Esophagus (tissue), 2 donors: ENCODE results near the gene TOX2. TPM values are rescaled to one million over a fixed set of nuclear protein-coding genes. Genes with fewer than 3 reads are reported as not detected.
"Not testable (repeated sequence)": the region's sequence is repeated elsewhere in the genome, so short reads cannot be mapped to it uniquely, and the experiment has no call there.

Source experiments
- H3K27ac ChIP-seq, 2 donors: one replicate each; pipeline ENCODE4 v1.5.1; 2013; ENCODE audit warnings: low read depth in 2 of 2, mild to moderate bottlenecking in 2 of 2, inconsistent platforms in 1 of 2, low read length in 1 of 2, moderate library complexity in 1 of 2
- H3K27me3 ChIP-seq, 2 donors: one replicate each; pipeline ENCODE4 v1.6.1; 2013; ENCODE audit warnings: low read length in 2 of 2, control low read depth in 1 of 2, mild to moderate bottlenecking in 1 of 2; ENCODE audit not compliant: insufficient read depth in 2 of 2, control insufficient read depth in 1 of 2
- H3K36me3 ChIP-seq, 2 donors: one replicate each; pipeline ENCODE4 v1.6.1; 2013; ENCODE audit warnings: low read length in 1 of 2; ENCODE audit not compliant: control insufficient read depth in 2 of 2, insufficient read depth in 2 of 2
- H3K4me1 ChIP-seq, 2 donors: one replicate each; pipeline ENCODE4 v1.6.1; 2013; ENCODE audit warnings: low read length in 1 of 2; ENCODE audit not compliant: control insufficient read depth in 2 of 2, insufficient read depth in 2 of 2
- H3K4me3 ChIP-seq, 2 donors: one replicate each; pipeline ENCODE4 v1.5.1; 2013; ENCODE audit warnings: low read length in 2 of 2, mild to moderate bottlenecking in 2 of 2, low read depth in 1 of 2, moderate library complexity in 1 of 2
- H3K9me3 ChIP-seq, 2 donors: one replicate each; pipeline ENCODE4 v1.6.1; 2013; ENCODE audit warnings: mild to moderate bottlenecking in 2 of 2, low read depth in 1 of 2, low read length in 1 of 2, moderate library complexity in 1 of 2; ENCODE audit not compliant: control insufficient read depth in 2 of 2, insufficient read depth in 1 of 2
- WGBS, 2 donors: extraction: QIAGEN DNeasy Blood & Tissue Kit; methylation state at CpG; one replicate each; pipeline ENCODE4 v1.1.7; 2013; 5-methylcytosine and 5-hydroxymethylcytosine counted together
- polyA plus RNA-seq, 2 donors: library from polyadenylated mRNA; stranded (reverse); fragments of 200-250 nt; gene quantifications; one replicate each; pipeline ENCODE4 v1.2.3, GENCODE V29; 2013
- donor health status: healthy with polysubstance abuse.
- donor health status: Bipolar disorder and iron deficiency.

TOX2 gene
- polyA plus RNA-seq, 2 donors, result 6.9 to 10.5 TPM

DNA sequence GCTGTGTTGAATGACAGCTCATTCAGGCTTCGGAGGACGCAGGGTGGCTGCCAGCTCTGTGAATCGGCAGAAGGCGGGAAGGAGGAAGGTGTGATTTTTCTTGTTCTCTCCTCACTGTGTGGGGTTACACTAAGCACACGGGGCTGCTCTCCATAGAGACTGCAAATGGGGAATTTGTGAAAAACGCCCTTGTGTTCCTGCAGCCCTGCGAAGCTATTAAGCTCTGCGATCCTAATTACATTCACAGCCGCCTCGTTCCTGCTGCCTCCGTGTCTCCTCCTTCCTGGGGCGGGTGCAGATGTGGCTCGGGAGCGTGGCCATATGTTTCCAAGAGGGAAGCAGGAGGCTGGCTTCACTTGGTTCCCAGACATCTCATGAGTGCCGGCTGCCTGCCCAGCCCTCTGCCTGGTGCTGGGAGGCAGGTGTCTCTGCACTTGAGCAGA lies 124.0 kb downstream of the TOX2 start:
- 34 to 44% methylated on average over 15 of the region's 15 CpGs for WGBS, 2 donors
- Histone ChIP-seq H3K36me3 (no peaks in the 10 kb centered on the region), H3K9me3 (no peaks in the 10 kb centered on the region), H3K4me1 (peaks cover 0 to 2% of the 10 kb centered on the region in 2 donors), H3K4me3 (no peak overlapping the region), H3K27ac (no peak overlapping the region), H3K27me3 (no peaks in the 10 kb centered on the region)

GRCh38 chr20:44039147-44039546 lies 124.5 kb downstream of the TOX2 start:
- Histone ChIP-seq H3K9me3 (no peaks in the 10 kb centered on the region), H3K4me3 (no peak overlapping the region), H3K36me3 (no peaks in the 10 kb centered on the region), H3K27me3 (no peaks in the 10 kb centered on the region), H3K4me1 (peaks cover 0 to 2% of the 10 kb centered on the region in 2 donors), H3K27ac (no peak overlapping the region)
- WGBS, 2 donors, result 80 to 82% methylated on average over 1 of the region's 1 CpG

DNA sequence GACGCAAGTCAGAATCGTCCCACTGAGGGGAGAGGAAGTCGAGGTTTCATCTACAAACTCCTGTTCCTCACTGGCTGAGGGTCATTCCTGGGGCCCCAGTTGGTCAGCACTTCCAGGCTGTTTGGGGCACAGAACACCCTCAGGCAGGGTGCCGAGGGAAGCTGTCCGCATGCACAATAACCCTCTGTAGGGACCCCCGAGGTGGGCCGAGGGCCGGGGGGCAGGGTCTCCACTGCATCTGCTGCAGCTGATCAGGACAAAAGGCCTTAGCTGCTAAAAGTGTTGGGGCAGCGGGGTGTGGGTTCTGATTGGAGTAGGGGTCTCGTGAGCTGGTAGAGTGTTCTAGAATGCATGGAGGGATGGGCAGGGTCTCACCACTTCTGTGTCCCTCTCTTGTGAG lies 125.1 kb downstream of the TOX2 start:
- Histone ChIP-seq H3K27me3 (no peaks in the 10 kb centered on the region), H3K4me1 (peaks cover 0 to 2% of the 10 kb centered on the region in 2 donors), H3K36me3 (no peaks in the 10 kb centered on the region), H3K9me3 (no peaks in the 10 kb centered on the region), H3K27ac (no peak overlapping the region), H3K4me3 (no peak overlapping the region)
- WGBS, 2 donors, result 81 to 84% methylated on average over 10 of the region's 10 CpGs

- H3K27ac ChIP-seq, result no peak overlapping the region
- H3K27me3 ChIP-seq, result no peaks in the 10 kb centered on the region
- no peak overlapping the region for H3K4me3 ChIP-seq
- H3K4me1 ChIP-seq, result peaks cover 0 to 2% of the 10 kb centered on the region in 2 donors
- no peaks in the 10 kb centered on the region for H3K36me3 ChIP-seq
- H3K9me3 ChIP-seq, result no peaks in the 10 kb centered on the region
- WGBS, 2 donors, result 77 to 83% methylated on average over 5 of the region's 5 CpGs
Measured at GRCh38 chr20:44040202-44040915, 125.7 kb downstream of the TOX2 start.

GRCh38 chr20:44041001-44041400 lies 126.3 kb downstream of the TOX2 start:
- WGBS, 2 donors, result 85 to 89% methylated on average over 8 of the region's 8 CpGs
- no peaks in the 10 kb centered on the region for H3K9me3 ChIP-seq
- H3K27me3 ChIP-seq, result no peaks in the 10 kb centered on the region
- H3K4me1 ChIP-seq, result peaks cover 0 to 2% of the 10 kb centered on the region in 2 donors
- H3K36me3 ChIP-seq, result no peaks in the 10 kb centered on the region
- H3K27ac ChIP-seq, result no peak overlapping the region
- no peak overlapping the region for H3K4me3 ChIP-seq

DNA sequence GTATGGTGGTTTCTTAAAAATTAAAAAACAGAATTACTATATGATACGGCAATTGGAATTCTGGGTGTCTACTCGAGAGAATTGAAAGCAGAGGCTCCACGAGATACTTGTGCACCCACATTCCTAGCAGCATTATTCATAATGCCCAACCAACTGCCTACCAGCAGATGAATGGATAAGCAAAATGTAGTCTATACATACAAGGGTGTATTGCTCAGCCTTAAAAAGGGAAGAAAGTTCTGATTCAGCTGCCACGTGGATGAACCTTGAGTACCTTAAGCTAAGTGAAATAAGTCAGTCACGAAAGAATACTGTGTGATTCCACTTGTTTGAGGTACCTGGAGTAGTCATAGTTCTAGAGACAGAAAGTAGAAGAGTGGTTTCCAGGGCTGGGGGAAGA lies 130.1 kb downstream of the TOX2 start:
- WGBS, 2 donors, result 75 to 82% methylated on average over 5 of the region's 5 CpGs

GRCh38 chr20:44050327-44050726 lies 135.7 kb downstream of the TOX2 start:
- no peak overlapping the region for H3K4me3 ChIP-seq
- H3K27me3 ChIP-seq, result no peaks in the 10 kb centered on the region
- no peaks in the 10 kb centered on the region for H3K9me3 ChIP-seq
- no peak overlapping the region for H3K27ac ChIP-seq
- no peaks in the 10 kb centered on the region for H3K4me1 ChIP-seq
- H3K36me3 ChIP-seq, result peaks cover 0 to 2% of the 10 kb centered on the region in 2 donors
- 73 to 75% methylated on average over 2 of the region's 2 CpGs for WGBS, 2 donors

More for the DNA sequence above, 130.1 kb downstream of the TOX2 start:
- H3K36me3 ChIP-seq, H3K27ac ChIP-seq, H3K27me3 ChIP-seq, H3K9me3 ChIP-seq, H3K4me1 ChIP-seq, H3K4me3 ChIP-seq: not testable (repeated sequence)

DNA sequence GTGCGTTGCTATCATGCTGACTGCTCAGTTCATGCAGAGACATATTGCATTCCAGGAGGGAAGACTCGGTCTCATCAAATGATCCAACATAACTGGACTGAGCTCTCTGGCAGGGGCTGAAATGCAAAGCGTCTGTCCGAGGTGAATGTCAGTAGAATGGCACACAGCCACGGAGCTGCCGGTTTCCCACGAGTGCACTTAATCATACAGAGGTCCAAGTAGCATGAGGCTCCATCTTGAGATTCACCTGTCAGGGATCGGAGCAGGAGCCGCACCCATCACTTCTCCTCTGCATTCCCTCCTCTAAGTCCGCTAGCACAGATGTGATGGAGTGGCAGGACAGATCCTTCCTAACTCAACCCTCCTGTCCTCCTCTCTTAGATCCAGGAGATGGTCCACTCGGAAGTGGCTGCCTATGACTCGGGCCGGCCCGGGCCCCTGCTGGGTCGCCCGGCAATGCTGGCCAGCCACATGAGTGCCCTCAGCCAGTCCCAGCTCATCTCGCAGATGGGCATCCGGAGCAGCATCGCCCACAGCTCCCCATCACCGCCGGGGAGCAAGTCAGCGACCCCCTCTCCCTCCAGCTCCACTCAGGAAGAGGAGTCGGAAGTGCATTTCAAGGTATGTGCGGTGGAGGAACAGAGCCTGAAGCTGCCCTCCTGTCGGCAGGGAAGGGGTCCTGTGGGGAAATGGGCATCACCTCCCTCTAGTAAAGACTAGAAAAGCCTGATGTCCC lies 136.4 kb downstream of the TOX2 start:
- no peak overlapping the region for H3K4me3 ChIP-seq
- no peak overlapping the region for H3K27ac ChIP-seq
- peaks cover 0 to 2% of the 10 kb centered on the region in 2 donors for H3K36me3 ChIP-seq
- H3K9me3 ChIP-seq, result no peaks in the 10 kb centered on the region
- no peaks in the 10 kb centered on the region for H3K4me1 ChIP-seq
- H3K27me3 ChIP-seq, result no peaks in the 10 kb centered on the region
- 91 to 92% methylated on average over 25 of the region's 25 CpGs for WGBS, 2 donors

- H3K9me3 ChIP-seq, result no peaks in the 10 kb centered on the region
- H3K36me3 ChIP-seq, result peaks cover 0 to 2% of the 10 kb centered on the region in 2 donors
- 90 to 93% methylated on average over 9 of the region's 9 CpGs for WGBS, 2 donors
- no peak overlapping the region for H3K4me3 ChIP-seq
- no peaks in the 10 kb centered on the region for H3K4me1 ChIP-seq
- H3K27me3 ChIP-seq, result no peaks in the 10 kb centered on the region
- H3K27ac ChIP-seq, result no peak overlapping the region
Measured at GRCh38 chr20:44051661-44052000, 137.0 kb downstream of the TOX2 start.

GRCh38 chr20:44052166-44052565 lies 137.5 kb downstream of the TOX2 start:
- H3K36me3 ChIP-seq, result peaks cover 0 to 2% of the 10 kb centered on the region in 2 donors
- no peaks in the 10 kb centered on the region for H3K9me3 ChIP-seq
- no peak overlapping the region for H3K27ac ChIP-seq
- H3K27me3 ChIP-seq, result no peaks in the 10 kb centered on the region
- H3K4me3 ChIP-seq, result no peak overlapping the region
- WGBS, 2 donors, result 69 to 82% methylated on average over 10 of the region's 10 CpGs
- H3K4me1 ChIP-seq, result no peaks in the 10 kb centered on the region
